ENCODE measurements around the gene CORIN.

CORIN gene

DNA sequence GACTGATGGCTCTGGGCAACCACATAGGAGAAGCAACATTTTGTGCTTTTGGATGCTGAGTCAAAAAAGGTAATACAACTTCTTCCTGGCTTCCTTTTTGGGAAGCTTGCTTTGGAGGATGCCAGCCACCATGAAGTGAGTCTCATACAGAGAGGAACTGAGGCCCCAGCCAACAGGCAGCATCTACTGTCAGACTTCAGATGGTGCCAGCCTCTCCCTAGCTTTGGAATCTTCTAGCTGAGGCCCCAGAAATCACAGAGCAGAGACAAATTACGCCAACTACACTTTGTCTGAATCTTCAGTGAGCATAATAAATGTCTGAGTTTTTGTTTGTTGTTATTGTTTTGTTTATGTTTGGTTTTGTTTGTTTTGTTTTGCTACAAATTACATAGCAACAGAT, 216.7 kb downstream of the CORIN start:
- DNase-seq: no peak

GRCh38 chr4:47619691-47620090, 218.2 kb downstream of the CORIN start:
- Histone ChIP-seq H3K36me3 (ENCODE audit: control insufficient read depth, insufficient read depth, low read length) (no peaks in the 10 kb centered on the region), H4K5ac (ENCODE audit: low read length) (no peak overlapping the region)

More for the DNA sequence above, 216.7 kb downstream of the CORIN start:
- H3K27ac ChIP-seq (ENCODE audit: low read depth, low read length): no peak overlapping the region
- H4K5ac ChIP-seq (ENCODE audit: low read length): no peak overlapping the region
- H3K9ac ChIP-seq (ENCODE audit: low read length): no peak overlapping the region
- H3K23ac ChIP-seq (ENCODE audit: low read length): no peak overlapping the region
- no peak overlapping the region for H4K8ac ChIP-seq (ENCODE audit: low read depth, low read length)
- H3K27me3 ChIP-seq (ENCODE audit: insufficient read depth, low read length, poor library complexity): no peaks in the 10 kb centered on the region
- H2AK5ac ChIP-seq (ENCODE audit: low read length): no peak overlapping the region
- no CpG with 5 or more reads among the region's 1 CpG for WGBS (ENCODE audit: extremely low coverage, insufficient coverage, low lambda C conversion rate)
- no peak overlapping the region for H2BK120ac ChIP-seq (ENCODE audit: low read depth, low read length)
- no peaks in the 10 kb centered on the region for H3K36me3 ChIP-seq (ENCODE audit: control insufficient read depth, insufficient read depth, low read length)
- no peak overlapping the region for H3K4me3 ChIP-seq (ENCODE audit: low read length)
- no peak overlapping the region for H3K18ac ChIP-seq (ENCODE audit: low read length)
- no peaks in the 10 kb centered on the region for H3K4me1 ChIP-seq (ENCODE audit: control insufficient read depth, low read depth, low read length)
- H3K4ac ChIP-seq (ENCODE audit: low read depth, low read length): no peak overlapping the region
- no peaks in the 10 kb centered on the region for H3K79me1 ChIP-seq (ENCODE audit: low read length)
- no peak overlapping the region for H2BK5ac ChIP-seq (ENCODE audit: low read length)
- H2BK15ac ChIP-seq (replicated peaks; ENCODE audit: low read depth): no peak overlapping the region
- H3K79me2 ChIP-seq (ENCODE audit: control insufficient read depth, insufficient read depth, low read length): no peaks in the 10 kb centered on the region
- H3K56ac ChIP-seq (ENCODE audit: low read length): no peak overlapping the region
- no peak overlapping the region for H3K4me2 ChIP-seq (ENCODE audit: low read length)

GRCh38 chr4:47617607-47618006, 220.3 kb downstream of the CORIN start:
- Histone ChIP-seq H3K23ac (ENCODE audit: low read length) (no peak overlapping the region), H3K9ac (ENCODE audit: low read length) (no peak overlapping the region), H2BK15ac (replicated peaks; ENCODE audit: low read depth) (no peak overlapping the region), H4K5ac (ENCODE audit: low read length) (no peak overlapping the region), H3K36me3 (ENCODE audit: control insufficient read depth, insufficient read depth, low read length) (no peaks in the 10 kb centered on the region), H3K4ac (ENCODE audit: low read depth, low read length) (no peak overlapping the region), H3K18ac (ENCODE audit: low read length) (no peak overlapping the region), H3K4me1 (ENCODE audit: control insufficient read depth, low read depth, low read length) (no peaks in the 10 kb centered on the region), H3K4me2 (ENCODE audit: low read length) (no peak overlapping the region), H3K27ac (ENCODE audit: low read depth, low read length) (no peak overlapping the region), H2AK5ac (ENCODE audit: low read length) (no peak overlapping the region), H3K4me3 (ENCODE audit: low read length) (no peak overlapping the region), H3K27me3 (ENCODE audit: insufficient read depth, low read length, poor library complexity) (no peaks in the 10 kb centered on the region), H3K56ac (ENCODE audit: low read length) (no peak overlapping the region), H2BK5ac (ENCODE audit: low read length) (no peak overlapping the region), H3K79me1 (ENCODE audit: low read length) (no peaks in the 10 kb centered on the region), H4K8ac (ENCODE audit: low read depth, low read length) (no peak overlapping the region), H3K79me2 (ENCODE audit: control insufficient read depth, insufficient read depth, low read length) (no peaks in the 10 kb centered on the region), H2BK120ac (ENCODE audit: low read depth, low read length) (no peak overlapping the region)
- no peak for DNase-seq

More at GRCh38 chr4:47619691-47620090, 218.2 kb downstream of the CORIN start:
- H3K4me2 ChIP-seq (ENCODE audit: low read length): no peak overlapping the region
- H2BK5ac ChIP-seq (ENCODE audit: low read length): no peak overlapping the region
- no peak overlapping the region for H3K4ac ChIP-seq (ENCODE audit: low read depth, low read length)
- no peak overlapping the region for H3K27ac ChIP-seq (ENCODE audit: low read depth, low read length)
- no peaks in the 10 kb centered on the region for H3K4me1 ChIP-seq (ENCODE audit: control insufficient read depth, low read depth, low read length)
- WGBS (ENCODE audit: extremely low coverage, insufficient coverage, low lambda C conversion rate): no CpG with 5 or more reads among the region's 2 CpGs
- H3K9ac ChIP-seq (ENCODE audit: low read length): no peak overlapping the region
- no peak overlapping the region for H3K18ac ChIP-seq (ENCODE audit: low read length)
- no peak overlapping the region for H3K56ac ChIP-seq (ENCODE audit: low read length)
- no peaks in the 10 kb centered on the region for H3K27me3 ChIP-seq (ENCODE audit: insufficient read depth, low read length, poor library complexity)
- no peak overlapping the region for H4K8ac ChIP-seq (ENCODE audit: low read depth, low read length)
- no peak overlapping the region for H2BK120ac ChIP-seq (ENCODE audit: low read depth, low read length)
- DNase-seq: no peak
- no peak overlapping the region for H3K4me3 ChIP-seq (ENCODE audit: low read length)
- H3K79me2 ChIP-seq (ENCODE audit: control insufficient read depth, insufficient read depth, low read length): no peaks in the 10 kb centered on the region
- H3K23ac ChIP-seq (ENCODE audit: low read length): no peak overlapping the region
- H3K79me1 ChIP-seq (ENCODE audit: low read length): no peaks in the 10 kb centered on the region
- H2BK15ac ChIP-seq (replicated peaks; ENCODE audit: low read depth): no peak overlapping the region
- no peak overlapping the region for H2AK5ac ChIP-seq (ENCODE audit: low read length)

GRCh38 chr4:47615385-47615784, 222.5 kb downstream of the CORIN start:
- Histone ChIP-seq H3K18ac (ENCODE audit: low read length) (no peak overlapping the region), H3K4me3 (ENCODE audit: low read length) (no peak overlapping the region), H2BK5ac (ENCODE audit: low read length) (no peak overlapping the region), H3K9ac (ENCODE audit: low read length) (no peak overlapping the region), H3K27ac (ENCODE audit: low read depth, low read length) (no peak overlapping the region), H3K56ac (ENCODE audit: low read length) (no peak overlapping the region), H3K4ac (ENCODE audit: low read depth, low read length) (no peak overlapping the region), H3K4me2 (ENCODE audit: low read length) (no peak overlapping the region), H2BK120ac (ENCODE audit: low read depth, low read length) (no peak overlapping the region), H4K5ac (ENCODE audit: low read length) (no peak overlapping the region), H3K27me3 (ENCODE audit: insufficient read depth, low read length, poor library complexity) (no peaks in the 10 kb centered on the region), H3K4me1 (ENCODE audit: control insufficient read depth, low read depth, low read length) (no peaks in the 10 kb centered on the region), H3K36me3 (ENCODE audit: control insufficient read depth, insufficient read depth, low read length) (no peaks in the 10 kb centered on the region), H4K8ac (ENCODE audit: low read depth, low read length) (no peak overlapping the region), H3K23ac (ENCODE audit: low read length) (no peak overlapping the region), H2BK15ac (replicated peaks; ENCODE audit: low read depth) (no peak overlapping the region), H3K79me1 (ENCODE audit: low read length) (no peaks in the 10 kb centered on the region), H2AK5ac (ENCODE audit: low read length) (no peak overlapping the region), H3K79me2 (ENCODE audit: control insufficient read depth, insufficient read depth, low read length) (no peaks in the 10 kb centered on the region)
- DNase-seq: no peak
- WGBS (ENCODE audit: extremely low coverage, insufficient coverage, low lambda C conversion rate): no CpG with 5 or more reads among the region's 4 CpGs

- no peaks in the 10 kb centered on the region for H3K79me2 ChIP-seq (ENCODE audit: control insufficient read depth, insufficient read depth, low read length)
- H2AK5ac ChIP-seq (ENCODE audit: low read length): no peak overlapping the region
- H3K79me1 ChIP-seq (ENCODE audit: low read length): no peaks in the 10 kb centered on the region
- no peak overlapping the region for H2BK120ac ChIP-seq (ENCODE audit: low read depth, low read length)
- no peak overlapping the region for H2BK5ac ChIP-seq (ENCODE audit: low read length)
- no peak overlapping the region for H3K56ac ChIP-seq (ENCODE audit: low read length)
- no peak overlapping the region for H3K4me3 ChIP-seq (ENCODE audit: low read length)
- H3K23ac ChIP-seq (ENCODE audit: low read length): no peak overlapping the region
- no peak for DNase-seq
- WGBS (ENCODE audit: extremely low coverage, insufficient coverage, low lambda C conversion rate): no CpG with 5 or more reads among the region's 4 CpGs
- no peak overlapping the region for H3K18ac ChIP-seq (ENCODE audit: low read length)
- H3K27ac ChIP-seq (ENCODE audit: low read depth, low read length): no peak overlapping the region
- H3K4ac ChIP-seq (ENCODE audit: low read depth, low read length): no peak overlapping the region
- H3K9ac ChIP-seq (ENCODE audit: low read length): no peak overlapping the region
- no peaks in the 10 kb centered on the region for H3K36me3 ChIP-seq (ENCODE audit: control insufficient read depth, insufficient read depth, low read length)
- H3K4me1 ChIP-seq (ENCODE audit: control insufficient read depth, low read depth, low read length): no peaks in the 10 kb centered on the region
- no peaks in the 10 kb centered on the region for H3K27me3 ChIP-seq (ENCODE audit: insufficient read depth, low read length, poor library complexity)
- no peak overlapping the region for H2BK15ac ChIP-seq (replicated peaks; ENCODE audit: low read depth)
- no peak overlapping the region for H3K4me2 ChIP-seq (ENCODE audit: low read length)
- no peak overlapping the region for H4K5ac ChIP-seq (ENCODE audit: low read length)
- H4K8ac ChIP-seq (ENCODE audit: low read depth, low read length): no peak overlapping the region
These were observed 225.5 kb downstream of the CORIN start for GRCh38 chr4:47612116-47613023.

GRCh38 chr4:47606482-47606881, 231.4 kb downstream of the CORIN start:
- Histone ChIP-seq H3K79me2 (ENCODE audit: control insufficient read depth, insufficient read depth, low read length) (no peaks in the 10 kb centered on the region), H3K56ac (ENCODE audit: low read length) (no peak overlapping the region), H2BK120ac (ENCODE audit: low read depth, low read length) (no peak overlapping the region), H3K79me1 (ENCODE audit: low read length) (no peaks in the 10 kb centered on the region), H3K4me2 (ENCODE audit: low read length) (no peak overlapping the region), H4K5ac (ENCODE audit: low read length) (no peak overlapping the region), H2AK5ac (ENCODE audit: low read length) (no peak overlapping the region), H3K4ac (ENCODE audit: low read depth, low read length) (no peak overlapping the region), H2BK15ac (replicated peaks; ENCODE audit: low read depth) (no peak overlapping the region), H3K4me1 (ENCODE audit: control insufficient read depth, low read depth, low read length) (no peaks in the 10 kb centered on the region), H3K4me3 (ENCODE audit: low read length) (no peak overlapping the region), H4K8ac (ENCODE audit: low read depth, low read length) (no peak overlapping the region), H3K23ac (ENCODE audit: low read length) (no peak overlapping the region), H3K18ac (ENCODE audit: low read length) (no peak overlapping the region), H2BK5ac (ENCODE audit: low read length) (no peak overlapping the region), H3K9ac (ENCODE audit: low read length) (no peak overlapping the region), H3K36me3 (ENCODE audit: control insufficient read depth, insufficient read depth, low read length) (no peaks in the 10 kb centered on the region), H3K27me3 (ENCODE audit: insufficient read depth, low read length, poor library complexity) (no peaks in the 10 kb centered on the region), H3K27ac (ENCODE audit: low read depth, low read length) (no peak overlapping the region)
- 100% methylated on average over 1 of the region's 3 CpGs for WGBS (ENCODE audit: extremely low coverage, insufficient coverage, low lambda C conversion rate)
- DNase-seq: no peak
